Measurements from ENCODE around the gene MAP3K8. TPM values are rescaled to one million over a fixed set of nuclear protein-coding genes. Genes with fewer than 3 reads are reported as not detected.

Gene MAP3K8
- total and polyA plus RNA-seq, 2 of the 8 experiments (the other 6 are each of a cell fraction or from before 2014, with no cell fraction given) = 5.6 to 6.0 TPM

GRCh38 chr10:30430544-30431298 is 3.3 kb upstream of the MAP3K8 start (continued):
- TF ChIP-seq CHD7 (IDR thresholded peaks at IDR 0.05; ENCODE audit: insufficient replicate concordance, low read length) (no peak), CEBPB (IDR thresholded peaks at IDR 0.05; ENCODE audit: low read depth, low read length) (no peak), SP1 (IDR thresholded peaks at IDR 0.05; ENCODE audit: low read depth, low read length) (no peak), RXRA (IDR thresholded peaks at IDR 0.05; ENCODE audit: insufficient read depth, low read depth, low read length) (no peak), SIX5 (IDR thresholded peaks at IDR 0.05; ENCODE audit: low read depth, low read length) (no peak), KDM4A (IDR thresholded peaks at IDR 0.05; ENCODE audit: low read depth, low read length, severe bottlenecking) (no peak), USF2 (IDR thresholded peaks at IDR 0.05; ENCODE audit: low read length) (no peak), RAD21 (IDR thresholded peaks at IDR 0.05 in 1 of 2, conservative IDR thresholded peaks at IDR 0.05 in 1 of 2; ENCODE audit: low read depth in 2 of 2, low read length in 2 of 2) (no peak), CHD1 (IDR thresholded peaks at IDR 0.05; ENCODE audit: low read depth, low read length) (no peak)

Measured in H1 (cell line).